Coronary artery (tissue), 2 donors: ENCODE results near the gene TMEM47.

Experiments
- DNase-seq: peaks from one replicate; pipeline ENCODE4 v3.0.0-alpha.2; 2017; ENCODE audit warnings: low spot score
- H3K27ac ChIP-seq, 2 donors: fragments of 200-600 bp; sonication (generic); one replicate each; pipeline ENCODE4 v1.5.1; 2016 to 2019
- H3K4me3 ChIP-seq: fragments of 200-600 bp; sonication (generic); 2 replicates; pipeline ENCODE4 v1.5.1; 2016; ENCODE audit warnings: mild to moderate bottlenecking, moderate library complexity
- CTCF ChIP-seq: fragments of 200-600 bp; sonication (generic); IDR thresholded peaks from one replicate; pipeline ENCODE4 v1.5.1; 2019; ENCODE audit warnings: antibody characterized with exemption

Gene TMEM47

GRCh38 chrX:34632384-34632783, 24.7 kb downstream of the TMEM47 start:
- Histone ChIP-seq H3K4me3 (no peak overlapping the region), H3K27ac (no peak overlapping the region)
- no peak for TF ChIP-seq CTCF
- no peak for DNase-seq

GRCh38 chrX:34631479-34632220, 25.4 kb downstream of the TMEM47 start:
- Histone ChIP-seq H3K4me3 (no peak overlapping the region), H3K27ac (no peak overlapping the region)
- TF ChIP-seq CTCF, result no peak
- DNase-seq, result no peak

DNA sequence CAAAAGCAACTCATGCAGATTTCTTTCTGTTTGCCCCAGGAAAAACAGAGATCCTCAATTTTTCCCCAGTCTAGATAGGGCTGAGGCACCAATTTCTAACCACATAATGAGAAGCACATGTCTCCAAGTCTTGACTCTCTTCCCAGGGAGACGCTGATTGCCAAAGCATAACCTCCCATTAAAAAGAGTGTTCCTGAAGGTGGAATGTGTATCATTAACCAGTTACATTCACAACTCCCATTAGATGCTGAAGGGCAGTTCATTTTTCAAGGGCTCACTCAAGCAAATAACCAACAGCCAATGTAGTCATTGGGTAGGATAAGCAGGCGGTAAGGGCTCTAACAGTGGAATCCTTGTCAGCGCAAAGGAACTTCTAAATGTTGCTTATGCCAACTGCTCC, 27.5 kb downstream of the TMEM47 start:
- TF ChIP-seq CTCF, result no peak
- Histone ChIP-seq H3K27ac (no peak overlapping the region), H3K4me3 (no peak overlapping the region)
- no peak for DNase-seq

GRCh38 chrX:34624416-34624815, 32.7 kb downstream of the TMEM47 start:
- H3K4me3 ChIP-seq, result no peak overlapping the region
- H3K27ac ChIP-seq, result no peak overlapping the region
- no peak for TF ChIP-seq CTCF
- DNase-seq, result no peak

GRCh38 chrX:34619920-34620319, 37.2 kb downstream of the TMEM47 start:
- no peak for DNase-seq
- Histone ChIP-seq H3K27ac (no peak overlapping the region), H3K4me3 (no peak overlapping the region)
- TF ChIP-seq CTCF, result no peak

DNA sequence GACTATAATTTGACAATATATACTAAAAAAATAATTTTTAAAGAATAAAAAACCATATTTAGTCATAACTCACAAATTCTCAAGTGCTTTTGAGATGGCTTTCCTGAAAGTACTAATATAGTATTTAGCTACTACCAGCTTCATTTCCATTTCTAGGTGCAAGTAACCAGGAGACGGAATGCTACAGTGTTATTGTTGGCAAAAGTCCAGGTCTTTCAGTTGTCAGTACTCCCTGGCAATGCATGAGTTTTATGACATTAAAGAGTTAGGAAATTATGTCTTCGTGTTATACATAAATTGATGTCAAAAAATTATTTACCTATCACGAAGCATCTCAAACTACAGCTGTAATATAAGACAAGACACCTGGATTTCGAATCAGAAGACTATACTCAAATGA, 45.0 kb downstream of the TMEM47 start:
- DNase-seq, result no peak
- no peak for TF ChIP-seq CTCF
- Histone ChIP-seq H3K27ac (no peak overlapping the region), H3K4me3 (no peak overlapping the region)

- H3K27ac ChIP-seq, result no peak overlapping the region
- TF ChIP-seq CTCF, result no peak
- DNase-seq, result no peak
- no peak overlapping the region for H3K4me3 ChIP-seq
These were observed 58.7 kb downstream of the TMEM47 start for GRCh38 chrX:34598362-34598761.
